ENCODE data around the gene LSR. TPM values are rescaled to one million over a fixed set of nuclear protein-coding genes. Genes with fewer than 3 reads are reported as not detected.

LSR gene
- total RNA-seq, 1 donor from 2014 or later, result 27.1 TPM

GRCh38 chr19:35216833-35217648, 31.8 kb upstream of the LSR start:
- no peaks in the 10 kb centered on the region for H3K4me1 Mint-ChIP-seq
- H3K4me1 ChIP-seq, result no peaks in the 10 kb centered on the region
- no peaks in the 10 kb centered on the region for H3K36me3 ChIP-seq
- H3K9me3 ChIP-seq (ENCODE audit: low read depth), result no peaks in the 10 kb centered on the region
- H3K27ac Mint-ChIP-seq, result no peak overlapping the region
- no peak for DNase-seq (ENCODE audit: low spot score)
- H3K9me3 Mint-ChIP-seq, result peaks cover 7% of the 10 kb centered on the region
- no peak overlapping the region for H3K4me2 ChIP-seq
- H3K27ac ChIP-seq, result no peak overlapping the region
- no peak overlapping the region for H3K4me3 Mint-ChIP-seq
- no peaks in the 10 kb centered on the region for H3K27me3 Mint-ChIP-seq (ENCODE audit: insufficient read depth, low read depth)
- no peaks in the 10 kb centered on the region for H3F3A ChIP-seq (ENCODE audit: low read depth)
- H3K9ac ChIP-seq, result no peak overlapping the region
- H3K4me3 ChIP-seq, result no peak overlapping the region
- no peaks in the 10 kb centered on the region for H4K20me1 ChIP-seq (ENCODE audit: low read depth)
- no peaks in the 10 kb centered on the region for H3K36me3 Mint-ChIP-seq
- H2AFZ ChIP-seq (replicated peaks), result no peak overlapping the region
- TF ChIP-seq EZH2phosphoT487 (IDR thresholded peaks at IDR 0.05) (no peak), CTCF (IDR thresholded peaks at IDR 0.05) (no peak), EZH2 (IDR thresholded peaks at IDR 0.05) (no peak)
- H3K27me3 ChIP-seq, result no peaks in the 10 kb centered on the region
- no peaks in the 10 kb centered on the region for H3K79me2 ChIP-seq (ENCODE audit: low read depth)

- no peaks in the 10 kb centered on the region for H3K4me1 ChIP-seq
- no peaks in the 10 kb centered on the region for H4K20me1 ChIP-seq (ENCODE audit: low read depth)
- no peaks in the 10 kb centered on the region for H3F3A ChIP-seq (ENCODE audit: low read depth)
- H3K4me2 ChIP-seq, result no peak overlapping the region
- H3K4me1 Mint-ChIP-seq, result no peaks in the 10 kb centered on the region
- H3K27ac ChIP-seq, result no peak overlapping the region
- no peak overlapping the region for H3K4me3 ChIP-seq
- no peaks in the 10 kb centered on the region for H3K9me3 ChIP-seq (ENCODE audit: low read depth)
- H3K27ac Mint-ChIP-seq, result no peak overlapping the region
- no peaks in the 10 kb centered on the region for H3K36me3 ChIP-seq
- H2AFZ ChIP-seq (replicated peaks), result no peak overlapping the region
- DNase-seq (ENCODE audit: low spot score), result no peak
- H3K27me3 Mint-ChIP-seq (ENCODE audit: insufficient read depth, low read depth), result peaks cover 2% of the 10 kb centered on the region
- no peaks in the 10 kb centered on the region for H3K79me2 ChIP-seq (ENCODE audit: low read depth)
- H3K4me3 Mint-ChIP-seq, result no peak overlapping the region
- H3K27me3 ChIP-seq, result no peaks in the 10 kb centered on the region
- H3K9ac ChIP-seq, result no peak overlapping the region
- peaks cover 7% of the 10 kb centered on the region for H3K9me3 Mint-ChIP-seq
- TF ChIP-seq CTCF (IDR thresholded peaks at IDR 0.05), result no peak
- TF ChIP-seq EZH2phosphoT487 (IDR thresholded peaks at IDR 0.05), result no peak
- no peak for TF ChIP-seq EZH2 (IDR thresholded peaks at IDR 0.05)
- no peaks in the 10 kb centered on the region for H3K36me3 Mint-ChIP-seq
Measured at GRCh38 chr19:35217649-35217990, 31.2 kb upstream of the LSR start.

GRCh38 chr19:35219008-35219407, 29.8 kb upstream of the LSR start:
- no peaks in the 10 kb centered on the region for H3K4me1 Mint-ChIP-seq
- no peak overlapping the region for H3K27ac Mint-ChIP-seq
- no peaks in the 10 kb centered on the region for H3K79me2 ChIP-seq (ENCODE audit: low read depth)
- peaks cover 4% of the 10 kb centered on the region for H3K27me3 Mint-ChIP-seq (ENCODE audit: insufficient read depth, low read depth)
- no peak overlapping the region for H3K27ac ChIP-seq
- H3K4me2 ChIP-seq, result no peak overlapping the region
- no peaks in the 10 kb centered on the region for H4K20me1 ChIP-seq (ENCODE audit: low read depth)
- no peaks in the 10 kb centered on the region for H3F3A ChIP-seq (ENCODE audit: low read depth)
- no peak for DNase-seq (ENCODE audit: low spot score)
- no peaks in the 10 kb centered on the region for H3K36me3 ChIP-seq
- no peak overlapping the region for H3K4me3 Mint-ChIP-seq
- H3K27me3 ChIP-seq, result no peaks in the 10 kb centered on the region
- H3K9me3 ChIP-seq (ENCODE audit: low read depth), result no peaks in the 10 kb centered on the region
- H3K4me3 ChIP-seq, result no peak overlapping the region
- H3K9me3 Mint-ChIP-seq, result peaks cover 7% of the 10 kb centered on the region
- H3K36me3 Mint-ChIP-seq, result no peaks in the 10 kb centered on the region
- H3K4me1 ChIP-seq, result no peaks in the 10 kb centered on the region
- H2AFZ ChIP-seq (replicated peaks), result no peak overlapping the region
- no peak overlapping the region for H3K9ac ChIP-seq
- TF ChIP-seq CTCF (IDR thresholded peaks at IDR 0.05), result no peak
- TF ChIP-seq EZH2phosphoT487 (IDR thresholded peaks at IDR 0.05), result no peak
- TF ChIP-seq EZH2 (IDR thresholded peaks at IDR 0.05), result no peak

Data from neural progenitor cell (in vitro differentiated cells).